Measurements from ENCODE around the gene MCF2L. TPM values are rescaled to one million over a fixed set of nuclear protein-coding genes. Genes with fewer than 3 reads are reported as not detected.
A peak's percentile ranks its signal among the peaks of the same experiment; 100 is the strongest.

The MCF2L gene
- total RNA-seq, 1 donor from 2014 or later: 69.7 TPM

GRCh38 chr13:113022391-113022744, 53.4 kb downstream of the MCF2L start:
- TF ChIP-seq CTCF (IDR thresholded peaks at IDR 0.05): no peak
- H3K27me3 ChIP-seq: no peaks in the 10 kb centered on the region
- no peak overlapping the region for H3K4me3 ChIP-seq
- DNase-seq: no peak
- no peak for ATAC-seq
- H3K9me3 ChIP-seq: no peaks in the 10 kb centered on the region
- H3K36me3 ChIP-seq: no peaks in the 10 kb centered on the region
- no peaks in the 10 kb centered on the region for H3K4me1 ChIP-seq
- intact Hi-C loops (cut with DNase I): loop anchor here (10.0 kb wide), 1 partner anchor 78 kb away; no protein-coding TSS in a partner anchor
- H3K27ac ChIP-seq: no peak overlapping the region

- Histone ChIP-seq H3K27ac (no peak overlapping the region), H3K27me3 (no peaks in the 10 kb centered on the region), H3K9me3 (no peaks in the 10 kb centered on the region), H3K36me3 (no peaks in the 10 kb centered on the region), H3K4me3 (no peak overlapping the region), H3K4me1 (no peaks in the 10 kb centered on the region)
- DNase-seq: no peak
- peak; percentile 57 for ATAC-seq
- intact Hi-C loops (cut with DNase I): loop anchor here (10.0 kb wide), 1 partner anchor 78 kb away; no protein-coding TSS in a partner anchor
- TF ChIP-seq CTCF (IDR thresholded peaks at IDR 0.05): no peak
Observed at GRCh38 chr13:113022745-113023574, 53.9 kb downstream of the MCF2L start.

- ATAC-seq: no peak
- Histone ChIP-seq H3K4me3 (no peak overlapping the region), H3K4me1 (no peaks in the 10 kb centered on the region), H3K27me3 (no peaks in the 10 kb centered on the region), H3K27ac (no peak overlapping the region), H3K36me3 (no peaks in the 10 kb centered on the region), H3K9me3 (no peaks in the 10 kb centered on the region)
- intact Hi-C loops (cut with DNase I): loop anchor here (10.0 kb wide), 1 partner anchor 79 kb away; no protein-coding TSS in a partner anchor
- DNase-seq: no peak
- TF ChIP-seq CTCF (IDR thresholded peaks at IDR 0.05): no peak
Observed at GRCh38 chr13:113023694-113024430, 54.8 kb downstream of the MCF2L start.

GRCh38 chr13:113024466-113024865, 55.5 kb downstream of the MCF2L start:
- ATAC-seq (no peak), DNase-seq (no peak)
- Histone ChIP-seq H3K4me1 (no peaks in the 10 kb centered on the region), H3K27me3 (no peaks in the 10 kb centered on the region), H3K36me3 (no peaks in the 10 kb centered on the region), H3K9me3 (no peaks in the 10 kb centered on the region), H3K27ac (no peak overlapping the region), H3K4me3 (no peak overlapping the region)
- intact Hi-C loops (cut with DNase I): loop anchor here (10.0 kb wide), 1 partner anchor 80 kb away; no protein-coding TSS in a partner anchor
- TF ChIP-seq CTCF (IDR thresholded peaks at IDR 0.05): no peak

GRCh38 chr13:113026391-113026910, 57.4 kb downstream of the MCF2L start:
- no peak for ATAC-seq
- TF ChIP-seq CTCF (IDR thresholded peaks at IDR 0.05): no peak
- no peak for DNase-seq
- Histone ChIP-seq H3K36me3 (no peaks in the 10 kb centered on the region), H3K27me3 (no peaks in the 10 kb centered on the region), H3K4me1 (no peaks in the 10 kb centered on the region), H3K27ac (no peak overlapping the region), H3K9me3 (no peaks in the 10 kb centered on the region), H3K4me3 (no peak overlapping the region)
- intact Hi-C loops (cut with DNase I): loop anchor here (10.0 kb wide), 1 partner anchor 82 kb away; no protein-coding TSS in a partner anchor
